Lung (tissue), 12 donors: ENCODE measurements around the gene SYNGR1. TPM values are rescaled to one million over a fixed set of nuclear protein-coding genes. Genes with fewer than 3 reads are reported as not detected.

Source experiments
- ATAC-seq: fragments of 200-7000 bp; cut with Tn5 transposase; one replicate; pipeline ENCODE4 v1.9.1; 2020; ENCODE audit warnings: moderate number of reproducible peaks; ENCODE audit not compliant: insufficient read depth, low FRiP score
- DNase-seq, 3 donors: peaks; one replicate each; pipeline ENCODE4 v3.0.0-alpha.2; 2013 to 2017
- H3K27ac ChIP-seq, 2 donors: one replicate each; pipeline ENCODE4 v1.5.1; 2013; ENCODE audit warnings: mild to moderate bottlenecking in 2 of 2, moderate library complexity in 2 of 2, control low read depth in 1 of 2, inconsistent platforms in 1 of 2, low read depth in 1 of 2, low read length in 1 of 2
- H3K27me3 ChIP-seq, 3 donors: one replicate each; pipeline ENCODE4 v1.5.1; 2013; ENCODE audit warnings: low read length in 2 of 3; ENCODE audit not compliant: control insufficient read depth in 3 of 3, insufficient read depth in 3 of 3
- H3K36me3 ChIP-seq, 4 donors: one replicate each; pipeline ENCODE4 v1.5.1; 2013; ENCODE audit warnings: low read length in 4 of 4, mild to moderate bottlenecking in 1 of 4, moderate library complexity in 1 of 4; ENCODE audit not compliant: control insufficient read depth in 4 of 4, insufficient read depth in 4 of 4
- H3K4me1 ChIP-seq, 5 donors: one replicate each; pipeline ENCODE4 v1.5.1; 2013; ENCODE audit warnings: low read length in 5 of 5, mild to moderate bottlenecking in 2 of 5, moderate library complexity in 1 of 5; ENCODE audit not compliant: control insufficient read depth in 5 of 5, insufficient read depth in 5 of 5
- H3K4me3 ChIP-seq: one replicate; pipeline ENCODE4 v1.5.1; 2013; ENCODE audit warnings: mild to moderate bottlenecking, control low read depth, moderate library complexity
- H3K9ac ChIP-seq, 2 donors: one replicate each; pipeline ENCODE4 v1.5.1; 2013; ENCODE audit warnings: low read length in 2 of 2, control low read depth in 1 of 2; ENCODE audit not compliant: insufficient read depth in 1 of 2
- H3K9me3 ChIP-seq, 4 donors: one replicate each; pipeline ENCODE4 v1.5.1; 2013; ENCODE audit warnings: low read length in 3 of 4, mild to moderate bottlenecking in 1 of 4, moderate library complexity in 1 of 4; ENCODE audit not compliant: control insufficient read depth in 4 of 4, insufficient read depth in 3 of 4
- CTCF ChIP-seq: IDR thresholded peaks from 2 replicates; pipeline ENCODE4 v1.5.1; 2012; ENCODE audit warnings: mild to moderate bottlenecking; ENCODE audit errors: control extremely low read depth, extremely low read depth
- WGBS, 2 donors: extraction: QIAGEN DNeasy Blood & Tissue Kit; methylation state at CpG; one replicate each; pipeline ENCODE4 v1.1.7; 2013; 5-methylcytosine and 5-hydroxymethylcytosine counted together
- polyA plus RNA-seq, 2 donors: library from polyadenylated mRNA; stranded (reverse); fragments of 200-250 nt; gene quantifications; one replicate each; pipeline ENCODE4 v1.2.1, GENCODE V29; 2013
- total RNA-seq, 2 donors: library from RNA; depleted of rRNA in 1 of 2; stranded (reverse); fragments of >200 nt in 1 of 2; gene quantifications; one replicate each; pipeline ENCODE4 v1.2.1, GENCODE V29; 2014 to 2021
- donor health status: control.
- donor health status: control.
- donor health status: Bipolar disorder and iron deficiency.
- donor health status: healthy.
- donor health status: DM: yes; HTN: yes; CAD: no.

Gene SYNGR1
- total and polyA plus RNA-seq, 4 donors = 3.5 to 13.3 (median 5.5) TPM

- Histone ChIP-seq H3K4me1 (peaks cover 0 to 22% (median 6%) of the 10 kb centered on the region in 5 donors), H3K27ac (no peak overlapping the region), H3K4me3 (no peak overlapping the region), H3K9me3 (no peaks in the 10 kb centered on the region), H3K27me3 (no peaks in the 10 kb centered on the region), H3K9ac (no peak overlapping the region), H3K36me3 (no peaks in the 10 kb centered on the region)
- DNase-seq (peak; percentile 57 to 76 (median 67)), ATAC-seq (no peak)
- 55 to 66% methylated on average over 19 of the region's 19 CpGs for WGBS, 2 donors
- no peak for TF ChIP-seq CTCF
Measured at GRCh38 chr22:39363751-39364515, 14.1 kb downstream of the SYNGR1 start.

- Histone ChIP-seq H3K27me3 (no peaks in the 10 kb centered on the region), H3K27ac (no peak overlapping the region), H3K36me3 (no peaks in the 10 kb centered on the region), H3K4me3 (no peak overlapping the region), H3K4me1 (peaks cover 0 to 22% (median 6%) of the 10 kb centered on the region in 5 donors), H3K9ac (no peak overlapping the region), H3K9me3 (no peaks in the 10 kb centered on the region)
- no peak for TF ChIP-seq CTCF
- WGBS, 2 donors = 71 to 76% methylated on average over 11 of the region's 11 CpGs
- no peak for ATAC-seq
- no peak for DNase-seq
Measured at GRCh38 chr22:39364714-39365491, 15.1 kb downstream of the SYNGR1 start.

- Histone ChIP-seq H3K9me3 (no peaks in the 10 kb centered on the region), H3K36me3 (no peaks in the 10 kb centered on the region), H3K27me3 (no peaks in the 10 kb centered on the region), H3K27ac (no peak overlapping the region), H3K4me3 (no peak overlapping the region), H3K9ac (no peak overlapping the region), H3K4me1 (peaks cover 0 to 22% (median 6%) of the 10 kb centered on the region in 5 donors)
- no peak for ATAC-seq
- DNase-seq = no peak
- no peak for TF ChIP-seq CTCF
- WGBS, 2 donors = 48 to 69% methylated on average over 3 of the region's 3 CpGs
Measured at GRCh38 chr22:39365492-39365780, 15.6 kb downstream of the SYNGR1 start.
